SK-N-MC (cell line): ENCODE results near the gene DOCK1.

ENCODE experiments used
- EZH2 ChIP-seq: fragments of 200-600 bp; sonication (generic); IDR thresholded peaks from one replicate; pipeline ENCODE4 v1.6.1; 2017; ENCODE audit warnings: antibody characterized with exemption
- FOXP2 ChIP-seq: optimal IDR thresholded peaks from 2 replicates; pipeline ENCODE3; 2011; ENCODE audit warnings: mild to moderate bottlenecking, moderate library complexity; ENCODE audit not compliant: insufficient read depth; ENCODE audit errors: extremely low read length, control extremely low read depth
- POLR2AphosphoS5 ChIP-seq: IDR thresholded peaks from 2 replicates; pipeline ENCODE4 v1.6.1; 2012; ENCODE audit warnings: mild to moderate bottlenecking, low read depth, low read length, borderline replicate concordance

DNA sequence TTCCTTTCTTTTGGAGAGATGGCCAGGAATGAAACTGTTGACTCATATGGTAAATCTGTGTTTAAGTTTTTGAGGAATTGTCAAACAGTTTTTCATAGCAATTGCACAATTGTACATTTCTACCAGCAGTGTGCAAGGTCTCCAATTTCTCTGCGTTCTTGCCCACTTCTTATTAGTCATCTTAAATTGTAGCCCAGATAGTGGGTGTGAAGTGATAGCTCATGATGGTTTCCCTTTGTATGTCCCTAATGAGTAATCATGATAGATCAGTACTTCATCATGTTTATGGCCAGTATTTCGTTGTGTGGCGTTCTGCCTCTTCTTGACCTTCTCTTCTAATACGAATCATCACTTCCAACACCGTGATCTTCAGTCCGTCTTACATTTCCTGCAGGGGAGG lies 136.3 kb downstream of the DOCK1 start:
- TF ChIP-seq POLR2AphosphoS5 = no peak
- TF ChIP-seq EZH2 = no peak
- no peak for TF ChIP-seq FOXP2
